GM19452 (cell line): ENCODE results near the gene MOGAT3.

Source experiments
- ATAC-seq: cut with Tn5 transposase; IDR thresholded peaks from one replicate; pipeline ENCODE4 v1.9.1; 2021; ENCODE audit not compliant: unreplicated experiment

Gene MOGAT3

DNA sequence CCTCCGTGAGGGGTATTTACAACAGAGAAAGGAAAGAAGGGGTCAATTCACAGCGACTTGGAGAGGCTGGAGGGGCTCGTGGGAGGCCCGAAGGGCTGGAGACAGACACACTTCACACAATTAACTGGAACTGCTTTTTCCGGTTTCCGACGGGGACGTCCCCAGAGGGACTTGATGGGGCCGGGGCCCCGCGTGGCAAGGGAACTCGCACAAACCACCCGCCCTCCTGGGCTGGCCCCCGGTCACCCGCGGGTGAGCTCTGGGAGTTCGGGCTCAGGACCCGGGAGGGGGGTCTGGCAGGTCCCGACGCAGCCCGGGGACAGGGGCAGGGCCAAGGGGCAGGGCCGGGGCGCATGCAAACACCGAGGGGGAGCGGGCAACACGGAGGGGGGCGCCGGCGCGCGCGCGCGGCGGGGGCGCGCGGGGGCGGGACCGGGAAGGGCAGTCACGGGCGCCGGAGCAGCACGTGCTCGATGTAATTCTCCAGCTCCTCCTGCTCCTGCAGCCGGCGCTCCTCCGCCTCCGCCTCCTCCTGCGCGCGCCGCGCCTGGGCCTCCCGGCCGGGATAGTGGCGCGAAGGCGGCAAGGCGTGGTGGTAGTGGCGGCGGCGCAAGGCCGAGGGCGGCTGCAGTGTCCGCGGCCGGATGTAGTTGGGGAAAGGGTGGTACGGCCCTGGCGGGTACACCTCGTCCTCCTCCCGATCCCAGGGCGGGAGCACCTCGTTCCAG, 38.1 kb downstream of the MOGAT3 start:
- ATAC-seq: no peak

DNA sequence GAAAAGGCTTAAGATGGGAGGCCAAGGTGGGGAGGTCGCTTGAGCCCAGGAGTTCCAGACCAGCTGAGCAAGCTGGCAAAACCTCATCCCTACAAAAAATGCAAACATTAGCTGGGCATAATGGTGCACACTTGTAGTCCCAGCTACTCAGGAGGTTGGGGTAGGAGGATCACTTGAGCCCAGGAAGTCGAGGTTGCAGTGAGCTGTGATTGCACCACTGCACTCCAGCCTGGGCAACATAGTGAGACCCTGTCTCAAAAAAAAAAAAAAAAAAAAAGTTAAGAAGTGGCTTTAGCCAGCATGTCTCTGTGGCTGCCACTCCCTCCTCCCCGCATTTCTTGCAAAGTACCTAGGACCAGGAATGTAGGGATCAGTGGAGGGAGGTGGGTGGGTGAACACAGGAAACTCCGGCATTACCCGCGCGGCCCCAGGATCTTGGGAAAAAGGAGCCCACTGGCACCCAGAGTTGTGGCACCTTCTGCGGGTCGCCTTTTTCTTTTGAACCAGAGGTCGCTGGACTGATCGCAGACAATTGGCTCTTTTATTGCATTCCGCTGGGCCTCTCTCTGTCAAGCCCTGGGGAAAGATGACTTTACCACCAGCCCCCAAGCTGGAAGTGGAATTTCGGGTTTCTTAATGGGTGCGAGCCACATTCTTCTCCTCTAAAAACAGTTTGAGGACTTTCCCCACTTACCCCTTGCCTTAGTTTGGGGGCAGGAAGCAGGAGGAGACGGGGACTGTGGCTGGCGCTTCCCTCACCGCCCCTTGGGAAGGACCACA, 39.0 kb downstream of the MOGAT3 start:
- ATAC-seq: no peak

DNA sequence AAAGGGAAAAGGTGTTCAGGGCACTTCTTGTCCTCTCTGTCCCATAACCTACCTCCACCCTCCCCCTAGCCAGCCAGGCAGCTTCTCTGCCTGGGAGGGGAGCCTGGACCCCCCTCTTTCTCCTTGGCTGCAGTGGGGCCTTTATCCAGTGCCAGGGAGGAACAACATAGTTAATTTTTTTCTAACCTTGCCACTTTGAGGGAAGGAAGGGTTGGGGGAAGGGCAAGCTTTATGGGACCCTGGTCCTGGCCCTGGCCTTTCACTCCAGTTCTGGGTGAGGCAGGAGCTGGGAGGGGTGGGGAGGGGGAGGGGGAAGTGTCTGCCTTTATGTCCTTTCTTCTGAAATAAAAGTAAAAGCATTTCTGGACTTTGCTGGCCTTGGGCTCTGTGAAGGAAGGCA, 39.9 kb downstream of the MOGAT3 start:
- no peak for ATAC-seq

DNA sequence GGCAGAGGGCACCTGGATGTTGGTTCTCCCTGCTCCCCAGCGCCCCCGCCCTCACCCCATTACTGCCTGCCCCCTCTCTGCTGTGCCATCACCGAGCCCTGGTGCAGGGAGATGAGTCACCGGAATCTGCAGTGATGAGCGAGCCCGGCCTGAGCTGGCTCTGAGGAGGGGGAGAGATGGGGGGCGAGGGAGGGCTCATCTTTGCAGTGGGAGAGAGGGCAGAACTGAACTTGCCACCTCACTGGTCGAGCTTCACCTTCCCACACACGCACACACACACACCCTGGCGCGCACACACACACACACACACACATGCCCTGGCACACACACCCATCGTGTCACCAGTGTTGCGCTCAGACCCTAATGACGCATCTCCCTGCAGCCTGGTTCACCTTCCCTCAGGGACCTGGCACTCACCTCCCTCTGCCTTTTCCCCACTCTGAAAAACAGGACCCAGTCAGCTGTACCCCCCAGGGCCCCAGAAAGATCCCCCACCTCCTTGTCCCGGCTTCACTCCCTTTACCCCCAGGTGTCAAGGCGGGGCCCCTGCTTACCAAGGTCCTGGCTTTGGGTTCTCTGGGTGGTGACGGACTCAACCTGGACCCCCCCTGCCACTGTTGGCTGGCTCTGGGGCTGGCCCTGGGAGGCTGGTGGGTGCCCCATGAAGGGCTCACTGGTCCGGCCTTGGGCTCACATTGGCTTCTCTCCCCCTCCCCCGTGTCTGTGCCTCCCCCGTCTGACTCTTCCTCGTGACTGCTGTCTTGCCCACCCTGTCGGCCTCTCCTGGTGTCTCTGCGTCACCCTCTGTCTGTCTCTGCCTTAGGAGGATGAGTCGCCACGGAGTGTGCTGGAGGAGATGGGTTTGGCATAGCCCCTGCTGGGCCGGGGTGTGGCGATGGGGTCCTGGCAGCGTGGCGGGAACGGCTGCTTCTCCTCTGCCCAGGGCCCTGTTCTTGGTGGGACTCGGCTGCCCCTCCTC, 40.9 kb downstream of the MOGAT3 start:
- ATAC-seq: no peak

DNA sequence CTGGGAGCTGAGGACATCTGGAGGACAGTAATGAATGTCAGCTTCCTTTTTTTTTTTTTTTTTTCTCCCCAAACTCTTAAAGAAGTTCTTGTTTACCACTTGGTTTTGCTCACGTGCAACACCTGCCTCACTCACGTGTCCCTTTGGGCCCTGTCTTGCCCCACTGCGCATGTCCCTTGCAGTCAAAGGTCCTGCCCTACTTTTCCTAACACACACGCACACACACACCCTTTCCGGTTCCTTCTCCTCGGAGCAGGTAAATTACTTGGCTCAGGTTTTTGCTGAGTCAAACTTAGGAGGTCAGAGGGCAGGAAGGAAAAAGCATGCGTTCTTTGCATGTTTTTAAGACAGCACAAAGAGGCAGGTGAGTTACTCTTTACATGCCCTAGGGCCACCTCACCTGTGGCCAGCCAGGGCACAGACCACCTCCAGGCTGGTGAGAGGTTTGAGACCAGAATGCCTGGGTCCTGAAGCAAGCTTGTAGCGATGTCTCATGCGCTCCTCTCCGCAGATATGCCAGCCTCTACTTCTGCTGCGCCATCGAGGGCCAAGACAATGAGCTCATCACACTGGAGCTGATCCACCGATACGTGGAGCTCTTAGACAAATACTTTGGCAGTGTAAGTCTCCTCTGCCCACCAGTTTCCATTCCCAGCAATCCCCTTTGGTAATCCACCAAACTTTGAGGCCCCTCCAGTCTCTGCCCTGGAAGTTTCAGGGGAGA, 43.8 kb downstream of the MOGAT3 start:
- no peak for ATAC-seq

DNA sequence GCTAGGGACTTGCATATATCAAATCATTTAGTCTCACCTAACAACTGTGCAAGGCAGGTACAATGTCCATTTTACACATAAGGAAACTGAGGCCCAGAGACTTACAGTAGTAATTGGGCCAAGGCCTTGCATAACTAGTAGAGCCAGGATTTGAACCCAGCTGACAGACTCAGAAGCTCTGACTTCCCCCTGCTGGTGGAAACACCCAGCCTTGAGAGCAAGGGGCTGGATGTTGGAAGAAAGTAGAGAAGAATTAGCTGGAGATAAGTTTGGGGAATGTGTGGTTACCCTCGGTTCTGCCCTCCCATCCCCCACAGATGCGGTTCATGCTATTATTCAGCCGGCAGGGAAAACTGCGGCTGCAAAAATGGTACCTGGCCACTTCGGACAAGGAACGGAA, 44.6 kb downstream of the MOGAT3 start:
- ATAC-seq: no peak

DNA sequence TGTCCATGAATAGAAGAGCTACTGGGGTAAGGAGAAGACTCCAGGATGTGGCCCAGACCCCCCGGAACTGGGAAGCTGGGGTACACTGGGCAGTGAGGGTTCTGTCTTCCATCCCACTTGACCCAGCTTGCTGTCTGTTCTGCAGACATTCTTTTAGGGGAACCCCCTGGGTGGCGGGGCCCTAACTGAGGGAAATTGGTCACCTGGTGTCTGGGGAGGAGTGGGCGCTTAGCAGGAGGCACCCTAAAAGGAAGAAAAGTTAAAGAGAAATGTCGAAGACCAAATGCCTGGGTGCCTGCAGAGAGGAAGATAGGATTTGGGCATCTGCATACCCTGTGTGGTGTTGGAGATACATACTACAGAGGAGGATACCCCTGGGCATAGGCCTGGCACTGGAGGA, 45.5 kb downstream of the MOGAT3 start:
- no peak for ATAC-seq

DNA sequence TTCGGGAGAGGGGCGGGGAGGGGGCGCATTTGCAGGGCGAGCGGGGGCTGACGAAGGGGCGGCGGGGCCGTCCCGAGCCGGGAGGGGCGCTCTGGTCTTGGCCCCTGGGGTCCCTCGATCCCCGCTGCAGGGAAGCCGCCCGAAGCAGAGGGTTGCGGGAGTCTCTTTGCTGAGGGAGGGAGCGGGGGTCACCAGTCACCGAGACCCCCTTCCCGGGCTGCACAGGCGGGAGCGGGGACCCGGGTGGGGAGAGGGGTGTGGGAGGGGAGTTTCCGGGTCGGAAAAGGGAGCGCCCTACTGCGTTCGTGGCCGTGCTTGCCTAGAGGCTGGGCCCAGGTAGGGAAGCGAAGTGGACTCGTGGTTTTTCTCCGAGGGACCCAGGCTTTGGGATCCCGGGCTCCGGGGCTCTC, 46.1 kb downstream of the MOGAT3 start:
- ATAC-seq: no peak

DNA sequence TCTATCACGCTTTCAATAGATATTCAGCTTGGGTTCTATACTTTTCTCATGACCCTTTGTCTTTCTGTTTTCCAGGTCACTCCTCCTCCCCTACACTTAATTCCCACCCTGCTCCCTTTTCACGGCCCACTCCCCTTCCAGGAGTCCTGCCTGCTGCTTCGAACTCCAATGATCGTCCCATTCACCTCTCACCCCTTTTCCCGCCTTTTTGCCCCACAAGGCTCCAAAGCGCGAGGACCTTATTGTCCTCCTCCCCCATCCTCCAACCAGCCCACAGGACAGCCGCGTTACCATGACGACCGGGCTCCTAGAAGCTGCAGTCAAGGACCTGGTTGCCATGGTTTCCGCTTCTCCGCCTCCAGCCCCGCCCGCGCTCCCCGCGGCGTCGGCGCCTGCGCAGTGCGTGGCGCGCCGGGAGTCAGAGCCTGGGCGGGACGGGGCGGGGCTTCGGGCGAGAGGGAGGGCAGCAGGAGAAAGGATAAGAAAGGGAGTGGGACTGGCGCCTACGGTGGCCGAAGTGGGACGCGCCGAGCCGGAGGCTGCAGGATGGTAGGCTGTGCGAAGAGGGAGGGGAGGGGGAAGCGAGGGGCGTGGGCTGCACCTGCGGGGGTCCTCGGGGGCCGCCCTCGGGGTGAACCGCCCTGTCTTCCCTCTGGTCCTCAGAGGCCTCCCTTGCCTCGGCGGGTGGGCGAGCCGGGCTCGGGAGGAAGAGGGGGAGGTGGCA, 46.7 kb downstream of the MOGAT3 start, which contains the start of gene AP1S1:
Gene AP1S1 (plus strand): TSS at position 508 of the 724 bp plus-strand sequence. CDS start 39 bp downstream, at position 547.
- ATAC-seq: peak; percentile 83

DNA sequence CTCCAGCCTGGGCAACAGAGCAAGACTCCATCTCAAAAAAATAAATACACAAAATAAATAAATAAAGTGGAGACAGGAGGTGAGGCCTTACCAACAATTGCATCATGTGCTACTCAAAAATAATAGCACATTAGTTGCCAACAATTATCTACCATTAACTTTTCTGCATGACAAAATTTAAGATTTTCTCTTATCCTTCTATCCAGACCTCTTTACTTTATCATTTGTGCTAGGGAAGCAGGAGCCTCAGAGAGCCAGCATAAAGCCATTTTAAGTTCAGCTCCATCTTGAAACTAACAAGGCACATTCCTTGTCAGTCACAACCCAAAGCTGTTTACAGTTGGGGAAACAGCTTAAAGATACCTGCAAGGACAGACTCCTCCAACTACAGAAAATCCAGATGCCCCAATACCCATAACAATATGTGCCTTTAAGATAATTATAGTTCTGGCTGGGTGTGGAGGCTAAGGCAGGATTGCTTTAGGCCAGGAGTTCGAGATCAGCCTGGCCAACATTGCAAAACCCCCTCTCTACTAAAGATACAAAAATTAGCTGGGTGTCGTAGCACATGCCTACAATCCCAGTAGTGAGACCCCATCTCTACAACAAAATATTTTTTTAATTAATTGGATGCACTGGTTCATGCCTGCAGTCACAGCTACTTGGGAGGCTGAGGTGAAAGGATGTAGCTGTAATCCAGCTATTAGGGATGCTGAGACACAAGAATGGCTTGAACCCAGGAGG, 48.8 kb downstream of the MOGAT3 start:
- no peak for ATAC-seq
